H1 (cell line): Measurements from ENCODE around the gene VPS26B.

Experiments
- ASH2L ChIP-seq: fragments of 200-600, 300-600 bp; sonication (generic); IDR thresholded peaks from one replicate; pipeline ENCODE4 v1.7.1; 2017; ENCODE audit warnings: low read length
- TAF1 ChIP-seq: IDR thresholded peaks from 2 replicates; pipeline ENCODE4 v1.6.1; 2011; ENCODE audit warnings: mild to moderate bottlenecking, low read depth, low read length
- TF ChIP-seq, protein P1 (sequence below), 3 experiments: IDR thresholded peaks; 1 replicate in 2 of 3; 2 replicates in 1 of 3; pipeline versions ENCODE4 v1.5.1 to v1.6.1; 2011; ENCODE audit warnings: low read length in 3 of 3, mild to moderate bottlenecking in 3 of 3, inconsistent platforms in 2 of 3, low read depth in 1 of 3, moderate library complexity in 1 of 3; ENCODE audit not compliant: insufficient read depth in 1 of 3; ENCODE audit errors: control extremely low read depth in 1 of 3

GRCh38 chr11:134273317-134273712, 48.8 kb downstream of the VPS26B start:
- no peak for TF ChIP-seq TAF1
- TF ChIP-seq ASH2L = no peak
- TF ChIP-seq, protein P1, sequence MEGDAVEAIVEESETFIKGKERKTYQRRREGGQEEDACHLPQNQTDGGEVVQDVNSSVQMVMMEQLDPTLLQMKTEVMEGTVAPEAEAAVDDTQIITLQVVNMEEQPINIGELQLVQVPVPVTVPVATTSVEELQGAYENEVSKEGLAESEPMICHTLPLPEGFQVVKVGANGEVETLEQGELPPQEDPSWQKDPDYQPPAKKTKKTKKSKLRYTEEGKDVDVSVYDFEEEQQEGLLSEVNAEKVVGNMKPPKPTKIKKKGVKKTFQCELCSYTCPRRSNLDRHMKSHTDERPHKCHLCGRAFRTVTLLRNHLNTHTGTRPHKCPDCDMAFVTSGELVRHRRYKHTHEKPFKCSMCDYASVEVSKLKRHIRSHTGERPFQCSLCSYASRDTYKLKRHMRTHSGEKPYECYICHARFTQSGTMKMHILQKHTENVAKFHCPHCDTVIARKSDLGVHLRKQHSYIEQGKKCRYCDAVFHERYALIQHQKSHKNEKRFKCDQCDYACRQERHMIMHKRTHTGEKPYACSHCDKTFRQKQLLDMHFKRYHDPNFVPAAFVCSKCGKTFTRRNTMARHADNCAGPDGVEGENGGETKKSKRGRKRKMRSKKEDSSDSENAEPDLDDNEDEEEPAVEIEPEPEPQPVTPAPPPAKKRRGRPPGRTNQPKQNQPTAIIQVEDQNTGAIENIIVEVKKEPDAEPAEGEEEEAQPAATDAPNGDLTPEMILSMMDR (IDR thresholded peaks at IDR 0.05; ENCODE audit: control extremely low read depth in 1 of 3, insufficient read depth in 1 of 3, low read depth in 1 of 3, low read length in 3 of 3) = no peak
